Astrocyte (in vitro differentiated cells and primary cell): ENCODE data around the gene PPIG.

Experiments used
- CTCF ChIP-seq: IDR thresholded peaks from 2 replicates; pipeline ENCODE4 v1.5.1; 2011; ENCODE audit warnings: low read depth, mild to moderate bottlenecking, inconsistent platforms, low read length, moderate library complexity; ENCODE audit not compliant: insufficient read depth
- EZH2 ChIP-seq: IDR thresholded peaks from 2 replicates; pipeline ENCODE4 v1.6.1; 2012; ENCODE audit warnings: mild to moderate bottlenecking, low read length, inconsistent platforms; ENCODE audit not compliant: insufficient read depth

GRCh38 chr2:169572189-169572588 lies 12.0 kb upstream of the PPIG start:
- no peak for TF ChIP-seq CTCF
- no peak for TF ChIP-seq EZH2
